Stomach (tissue), 19 donors: Measurements from ENCODE around the gene CXADR. TPM values are rescaled to one million over a fixed set of nuclear protein-coding genes. Genes with fewer than 3 reads are reported as not detected.

Source experiments
- DNase-seq, 2 donors: peaks; one replicate each; pipeline versions ENCODE4 v3.0.0 to v3.0.0-alpha.2; 2013 to 2019
- H3K27ac ChIP-seq, 5 donors: fragments of 200-600 bp in 4 of 5; sonication (generic) in 4 of 5; one replicate each; pipeline ENCODE4 v1.5.1; 2013 to 2019; ENCODE audit warnings: mild to moderate bottlenecking in 1 of 5, moderate library complexity in 1 of 5
- H3K27me3 ChIP-seq, 3 donors: fragments of 200-600 bp; sonication (generic); one replicate each; pipeline ENCODE4 v1.5.1; 2017 to 2019; ENCODE audit warnings: mixed run types in 1 of 3
- H3K36me3 ChIP-seq, 4 donors: fragments of 200-600 bp; sonication (generic); 1 replicate in 3 of 4; 2 replicates in 1 of 4; pipeline ENCODE4 v1.5.1; 2016 to 2019
- H3K4me1 ChIP-seq, 4 donors: fragments of 200-600 bp; sonication (generic); one replicate each; pipeline ENCODE4 v1.5.1; 2016 to 2019
- H3K4me3 ChIP-seq, 4 donors: fragments of 200-600 bp; sonication (generic) in 3 of 4; one replicate each; pipeline ENCODE4 v1.5.1; 2016 to 2019; ENCODE audit warnings: mild to moderate bottlenecking in 1 of 4
- H3K9me3 ChIP-seq, 4 donors: fragments of 200-600 bp; sonication (generic); one replicate each; pipeline ENCODE4 v1.5.1; 2016 to 2019
- CTCF ChIP-seq, 7 experiments: fragments of 450-650 bp in 4 of 7; fragments of 200-600 bp in 3 of 7; sonication (generic) in 3 of 7; IDR thresholded peaks; one replicate each; pipeline ENCODE4 v1.5.1; 2016 to 2019; ENCODE audit warnings: antibody characterized with exemption in 7 of 7, control low read depth in 2 of 7, mild to moderate bottlenecking in 1 of 7
- EP300 ChIP-seq: sonication (generic); formaldehyde crosslinking; IDR thresholded peaks from one replicate; pipeline ENCODE4 v1.6.1; 2017; ENCODE audit warnings: antibody characterized with exemption
- POLR2A ChIP-seq, 4 donors: fragments of 450-650 bp; IDR thresholded peaks; one replicate each; pipeline ENCODE4 v1.6.1; 2016; ENCODE audit warnings: antibody characterized with exemption in 4 of 4, control low read depth in 2 of 4, mild to moderate bottlenecking in 1 of 4, moderate library complexity in 1 of 4
- POLR2AphosphoS5 ChIP-seq, 3 donors: sonication (generic); formaldehyde crosslinking; IDR thresholded peaks; one replicate each; pipeline ENCODE4 v1.6.1; 2016; ENCODE audit warnings: antibody characterized with exemption in 3 of 3
- WGBS, 5 donors: extraction: QIAGEN DNeasy Blood & Tissue Kit in 3 of 5; methylation state at CpG; one replicate each; pipeline versions ENCODE4 v1.1.5 to v1.1.7; 2013 to 2018; 5-methylcytosine and 5-hydroxymethylcytosine counted together
- intact Hi-C: fragments of 100-400 bp; cut with DNase I; formaldehyde crosslinking; loops from one replicate; pipeline ENCODE4 v1.15.1; 2023; ENCODE audit warnings: low total_unique reads
- long read RNA-seq, 10 donors: transcript quantifications; one replicate each; lab custom pipeline, GENCODE V29; 2026
- polyA plus RNA-seq, 3 donors: library from polyadenylated mRNA; stranded (reverse); fragments of 200-250 nt; gene quantifications; one replicate each; pipeline ENCODE4 v1.2.3, GENCODE V29; 2013
- total RNA-seq, 5 donors: library from RNA; depleted of rRNA; stranded (reverse); fragments of >200 nt; gene quantifications; one replicate each; pipeline versions ENCODE4 v1.1.0 to v1.2.3, GENCODE V29; 2014 to 2016
- donor health status: healthy with polysubstance abuse.
- donor health status: Bipolar disorder and iron deficiency.
- donor health status: healthy.

The CXADR gene
- total RNA-seq, result 100 to 1,000 TPM in 1 of 5 donors, 10 to 100 TPM in 3, 1 to 10 TPM in 1; 2.3 to 174 (median 41.6) TPM
- polyA plus RNA-seq, result 10 to 100 TPM; 10.9 to 14.4 (median 13.6) TPM
- long read RNA-seq, donor 1, full-length matches to known transcripts, result 5 of 5 reads
- long read RNA-seq, donor 1, partial matches to known transcripts, result 0 of 5 reads
- long read RNA-seq, donor 1, other reads (novel, unspliced or antisense), result 0 of 5 reads
- long read RNA-seq, donor 2, full-length matches to known transcripts, result 19 of 50 reads
- long read RNA-seq, donor 2, partial matches to known transcripts, result 0 of 50 reads
- long read RNA-seq, donor 2, other reads (novel, unspliced or antisense), result 31 of 50 reads
- long read RNA-seq, donor 3, full-length matches to known transcripts, result 8 of 21 reads
- long read RNA-seq, donor 3, partial matches to known transcripts, result 13 of 21 reads
- long read RNA-seq, donor 3, other reads (novel, unspliced or antisense), result 0 of 21 reads
- long read RNA-seq, donor 4, full-length matches to known transcripts, result 2 of 2 reads
- long read RNA-seq, donor 4, partial matches to known transcripts, result 0 of 2 reads
- long read RNA-seq, donor 4, other reads (novel, unspliced or antisense), result 0 of 2 reads
- long read RNA-seq, donor 5, full-length matches to known transcripts, result 15 of 63 reads
- long read RNA-seq, donor 5, partial matches to known transcripts, result 21 of 63 reads
- long read RNA-seq, donor 5, other reads (novel, unspliced or antisense), result 27 of 63 reads
- long read RNA-seq, donor 6, full-length matches to known transcripts, result 45 of 45 reads
- long read RNA-seq, donor 6, partial matches to known transcripts, result 0 of 45 reads
- long read RNA-seq, donor 6, other reads (novel, unspliced or antisense), result 0 of 45 reads
- long read RNA-seq, donor 7, full-length matches to known transcripts, result 12 of 36 reads
- long read RNA-seq, donor 7, partial matches to known transcripts, result 24 of 36 reads
- long read RNA-seq, donor 7, other reads (novel, unspliced or antisense), result 0 of 36 reads
- long read RNA-seq, donor 8, full-length matches to known transcripts, result 8 of 8 reads
- long read RNA-seq, donor 8, partial matches to known transcripts, result 0 of 8 reads
- long read RNA-seq, donor 8, other reads (novel, unspliced or antisense), result 0 of 8 reads
- long read RNA-seq, donor 9, full-length matches to known transcripts, result 6 of 6 reads
- long read RNA-seq, donor 9, partial matches to known transcripts, result 0 of 6 reads
- long read RNA-seq, donor 9, other reads (novel, unspliced or antisense), result 0 of 6 reads
- long read RNA-seq, donor 10, full-length matches to known transcripts, result 6 of 6 reads
- long read RNA-seq, donor 10, partial matches to known transcripts, result 0 of 6 reads
- long read RNA-seq, donor 10, other reads (novel, unspliced or antisense), result 0 of 6 reads

GRCh38 chr21:17512253-17513213 is at the start of gene CXADR:
Gene CXADR (plus strand): TSS chr21:17513043. CDS start chr21:17513130, 87 bp downstream.
- peak; percentile 93 to 97 for DNase-seq

GRCh38 chr21:17466166-17466565 is 46.7 kb upstream of the CXADR start:
- Histone ChIP-seq H3K27me3 (no peaks in the 10 kb centered on the region), H3K4me1 (peaks cover 1 to 44% (median 21%) of the 10 kb centered on the region in 4 donors), H3K9me3 (no peaks in the 10 kb centered on the region), H3K36me3 (no peaks in the 10 kb centered on the region), H3K27ac (peak overlapping the region; percentile 59 to 88 (median 83)), H3K4me3 (no peak overlapping the region)
- WGBS, 5 donors, result 54 to 81% (median 68%) methylated on average over 1 of the region's 1 CpG
- intact Hi-C loops, result no loop called here
- peak; percentile 41 to 68 for DNase-seq
- TF ChIP-seq CTCF (IDR thresholded peaks at IDR 0.05) (no peak), POLR2A (IDR thresholded peaks at IDR 0.05) (no peak), POLR2AphosphoS5 (IDR thresholded peaks at IDR 0.05) (peak in 2 of 3 donors; percentile 23 to 69), EP300 (no peak)

More at GRCh38 chr21:17512253-17513213, at the start of gene CXADR:
- H3K4me1 ChIP-seq, result peaks cover 18 to 34% (median 31%) of the 10 kb centered on the region in 4 donors
- WGBS, 5 donors, result 1 to 3% (median 1%) methylated on average over 15 to 83 of the region's 83 CpGs
- H3K36me3 ChIP-seq, result no peaks in the 10 kb centered on the region
- H3K9me3 ChIP-seq, result no peaks in the 10 kb centered on the region
- intact Hi-C loops, result no loop called here
- TF ChIP-seq POLR2AphosphoS5 (IDR thresholded peaks at IDR 0.05) (peak in 2 of 3 donors; percentile 91 to 96), POLR2A (IDR thresholded peaks at IDR 0.05) (peak in 1 of 4 donors; percentile 89), EP300 (no peak), CTCF (IDR thresholded peaks at IDR 0.05) (peak in 4 of 7 experiments; percentile 34 to 68 (median 49))
- peak within 1 kb of the TSS; percentile 69 to 79 (median 74) for H3K4me3 ChIP-seq
- H3K27ac ChIP-seq, result peak within 1 kb of the TSS; percentile 90 to 93 (median 92)
- H3K27me3 ChIP-seq, result peaks cover 0 to 43% (median 13%) of the 10 kb centered on the region in 3 donors

DNA sequence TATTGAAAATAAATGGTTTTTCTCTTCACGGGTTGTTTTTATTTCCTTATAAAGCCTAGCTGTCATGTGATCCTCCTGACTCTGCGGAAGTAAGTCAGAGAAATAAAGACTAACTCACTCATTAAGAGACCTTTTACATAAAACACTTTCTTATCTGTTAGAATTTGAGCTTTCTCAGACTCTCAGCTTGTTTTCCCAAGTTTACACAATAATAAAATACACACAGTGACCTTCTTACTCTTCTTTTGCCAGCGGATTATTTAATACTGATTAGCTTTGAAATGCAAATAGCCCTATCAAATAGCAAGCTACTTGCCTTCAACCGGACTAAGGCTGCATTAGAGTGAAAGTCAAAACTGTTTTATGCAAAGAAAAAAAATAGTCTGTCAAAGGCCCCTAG is 45.5 kb upstream of the CXADR start:
- Histone ChIP-seq H3K4me3 (no peak overlapping the region), H3K4me1 (peaks cover 0 to 36% (median 20%) of the 10 kb centered on the region in 4 donors), H3K27me3 (no peaks in the 10 kb centered on the region), H3K36me3 (no peaks in the 10 kb centered on the region), H3K9me3 (no peaks in the 10 kb centered on the region), H3K27ac (peak overlapping the region in 4 of 5 donors; percentile 59 to 88 (median 74))
- 14 to 26% (median 16%) methylated on average over 4 of the region's 4 CpGs for WGBS, 5 donors
- TF ChIP-seq EP300 (no peak), POLR2AphosphoS5 (IDR thresholded peaks at IDR 0.05) (peak in 1 of 3 donors; percentile 57), POLR2A (IDR thresholded peaks at IDR 0.05) (no peak), CTCF (IDR thresholded peaks at IDR 0.05) (no peak)
- intact Hi-C loops, result no loop called here
- peak in 1 of 2 donors; percentile 57 for DNase-seq
